ENCODE data around the gene RAPGEF4. TPM values are rescaled to one million over a fixed set of nuclear protein-coding genes. Genes with fewer than 3 reads are reported as not detected.
A peak's percentile ranks its signal among the peaks of the same experiment; 100 is the strongest.

RAPGEF4 gene
- total RNA-seq, 4 donors from 2014 or later: 16.1 to 26.2 (median 21.3) TPM

DNA sequence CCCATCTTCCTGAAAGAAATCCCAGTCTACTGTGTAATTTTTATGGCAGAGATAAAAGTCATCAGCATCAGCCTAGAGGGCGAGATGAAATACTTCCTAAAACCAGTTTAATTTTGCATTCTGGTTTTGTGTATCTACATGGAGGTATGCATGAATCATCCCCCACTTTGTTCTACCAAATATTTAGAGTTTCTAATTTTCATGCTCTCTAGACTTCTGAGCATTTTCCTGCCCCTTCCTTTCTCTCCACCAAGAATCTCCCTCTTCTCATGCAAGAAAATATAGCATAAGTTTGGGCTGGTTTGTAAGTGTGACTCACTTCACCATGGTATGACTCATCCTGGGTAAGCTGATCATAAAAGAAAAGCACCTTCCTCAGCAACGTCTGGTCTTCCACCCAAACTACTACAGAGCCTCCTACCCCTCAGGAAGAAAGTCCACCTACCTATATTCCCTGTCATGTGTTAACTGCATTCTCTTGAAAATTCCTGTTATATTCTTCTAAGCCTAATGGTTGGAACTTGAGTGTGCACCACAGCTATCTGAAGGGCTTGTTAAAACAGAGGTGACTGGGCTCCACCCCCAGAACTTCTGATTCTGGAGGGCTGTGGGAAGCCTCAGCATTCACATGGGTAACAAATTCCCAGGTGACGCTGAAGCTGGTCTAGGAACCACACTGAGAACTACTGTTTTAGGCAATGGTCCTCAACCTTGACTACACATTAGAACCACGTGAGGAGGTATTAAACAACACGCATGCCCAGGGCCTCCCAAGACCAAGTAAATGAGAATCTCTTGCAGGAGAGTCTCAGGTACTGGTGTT lies 37.4 kb upstream of the RAPGEF4 start:
- Histone ChIP-seq H3K27me3 (no peaks in the 10 kb centered on the region), H3K27ac (no peak overlapping the region), H3K4me3 (no peak overlapping the region), H3K9me3 (no peaks in the 10 kb centered on the region), H3K4me1 (peaks cover 0 to 6% of the 10 kb centered on the region in 2 donors), H3K36me3 (no peaks in the 10 kb centered on the region)
- TF ChIP-seq, protein P1, sequence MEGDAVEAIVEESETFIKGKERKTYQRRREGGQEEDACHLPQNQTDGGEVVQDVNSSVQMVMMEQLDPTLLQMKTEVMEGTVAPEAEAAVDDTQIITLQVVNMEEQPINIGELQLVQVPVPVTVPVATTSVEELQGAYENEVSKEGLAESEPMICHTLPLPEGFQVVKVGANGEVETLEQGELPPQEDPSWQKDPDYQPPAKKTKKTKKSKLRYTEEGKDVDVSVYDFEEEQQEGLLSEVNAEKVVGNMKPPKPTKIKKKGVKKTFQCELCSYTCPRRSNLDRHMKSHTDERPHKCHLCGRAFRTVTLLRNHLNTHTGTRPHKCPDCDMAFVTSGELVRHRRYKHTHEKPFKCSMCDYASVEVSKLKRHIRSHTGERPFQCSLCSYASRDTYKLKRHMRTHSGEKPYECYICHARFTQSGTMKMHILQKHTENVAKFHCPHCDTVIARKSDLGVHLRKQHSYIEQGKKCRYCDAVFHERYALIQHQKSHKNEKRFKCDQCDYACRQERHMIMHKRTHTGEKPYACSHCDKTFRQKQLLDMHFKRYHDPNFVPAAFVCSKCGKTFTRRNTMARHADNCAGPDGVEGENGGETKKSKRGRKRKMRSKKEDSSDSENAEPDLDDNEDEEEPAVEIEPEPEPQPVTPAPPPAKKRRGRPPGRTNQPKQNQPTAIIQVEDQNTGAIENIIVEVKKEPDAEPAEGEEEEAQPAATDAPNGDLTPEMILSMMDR (IDR thresholded peaks at IDR 0.05): no peak
- no peak for TF ChIP-seq POLR2A (IDR thresholded peaks at IDR 0.05)
- intact Hi-C loops (cut with DNase I; ENCODE audit: low total_unique reads): no loop called here
- DNase-seq: no peak

DNA sequence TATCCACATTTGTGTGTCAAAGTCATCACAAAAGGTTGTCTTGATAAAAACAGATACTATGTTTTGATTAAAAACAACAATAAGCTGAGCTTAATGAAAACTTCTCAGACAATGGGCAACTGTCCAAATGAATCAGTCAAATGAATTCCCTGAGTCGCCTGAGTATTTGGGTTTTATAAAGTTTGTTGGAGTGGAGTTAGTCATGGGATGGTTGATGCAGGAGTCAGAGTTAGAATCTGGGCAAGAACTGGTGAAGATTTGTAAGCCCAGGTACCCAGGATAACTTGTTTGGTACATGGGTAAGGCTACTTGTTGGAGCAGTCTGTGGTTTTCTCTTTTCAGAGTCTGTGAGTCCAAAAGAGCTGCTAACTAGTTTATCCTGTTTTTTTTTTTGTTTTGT lies 34.4 kb upstream of the RAPGEF4 start:
- Histone ChIP-seq H3K4me3 (no peak overlapping the region), H3K27me3 (no peaks in the 10 kb centered on the region), H3K4me1 (peaks cover 0 to 6% of the 10 kb centered on the region in 2 donors), H3K36me3 (no peaks in the 10 kb centered on the region), H3K9me3 (no peaks in the 10 kb centered on the region), H3K27ac (no peak overlapping the region)
- TF ChIP-seq, protein P1 (IDR thresholded peaks at IDR 0.05): no peak
- no peak for TF ChIP-seq POLR2A (IDR thresholded peaks at IDR 0.05)
- intact Hi-C loops (cut with DNase I; ENCODE audit: low total_unique reads): no loop called here
- DNase-seq: no peak

DNA sequence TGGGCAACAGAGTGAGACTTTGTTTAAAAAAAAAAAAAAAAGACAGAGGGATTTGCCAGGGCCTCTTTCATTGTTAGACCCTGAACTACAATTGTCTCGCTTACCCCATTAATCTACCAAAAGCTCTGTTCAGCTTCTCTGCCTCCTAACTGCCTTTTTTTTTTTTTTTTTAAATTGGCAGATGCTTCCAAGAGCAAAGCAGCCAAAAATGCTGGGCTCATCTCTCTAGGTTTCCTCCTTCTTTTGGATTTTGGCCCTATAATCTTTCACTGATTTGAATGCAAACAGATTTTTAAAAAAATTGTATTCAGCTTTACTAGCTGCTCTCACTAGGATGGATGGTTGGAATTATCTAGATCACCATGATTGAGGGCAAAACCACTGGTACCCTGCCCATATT lies 33.2 kb upstream of the RAPGEF4 start:
- no peak for TF ChIP-seq POLR2A (IDR thresholded peaks at IDR 0.05)
- TF ChIP-seq, protein P1 (IDR thresholded peaks at IDR 0.05): no peak
- H3K36me3 ChIP-seq: no peaks in the 10 kb centered on the region
- no peaks in the 10 kb centered on the region for H3K27me3 ChIP-seq
- intact Hi-C loops (cut with DNase I; ENCODE audit: low total_unique reads): no loop called here
- no peak for DNase-seq
- no peak overlapping the region for H3K27ac ChIP-seq
- H3K4me1 ChIP-seq: peaks cover 0 to 6% of the 10 kb centered on the region in 2 donors
- H3K4me3 ChIP-seq: no peak overlapping the region
- no peaks in the 10 kb centered on the region for H3K9me3 ChIP-seq

DNA sequence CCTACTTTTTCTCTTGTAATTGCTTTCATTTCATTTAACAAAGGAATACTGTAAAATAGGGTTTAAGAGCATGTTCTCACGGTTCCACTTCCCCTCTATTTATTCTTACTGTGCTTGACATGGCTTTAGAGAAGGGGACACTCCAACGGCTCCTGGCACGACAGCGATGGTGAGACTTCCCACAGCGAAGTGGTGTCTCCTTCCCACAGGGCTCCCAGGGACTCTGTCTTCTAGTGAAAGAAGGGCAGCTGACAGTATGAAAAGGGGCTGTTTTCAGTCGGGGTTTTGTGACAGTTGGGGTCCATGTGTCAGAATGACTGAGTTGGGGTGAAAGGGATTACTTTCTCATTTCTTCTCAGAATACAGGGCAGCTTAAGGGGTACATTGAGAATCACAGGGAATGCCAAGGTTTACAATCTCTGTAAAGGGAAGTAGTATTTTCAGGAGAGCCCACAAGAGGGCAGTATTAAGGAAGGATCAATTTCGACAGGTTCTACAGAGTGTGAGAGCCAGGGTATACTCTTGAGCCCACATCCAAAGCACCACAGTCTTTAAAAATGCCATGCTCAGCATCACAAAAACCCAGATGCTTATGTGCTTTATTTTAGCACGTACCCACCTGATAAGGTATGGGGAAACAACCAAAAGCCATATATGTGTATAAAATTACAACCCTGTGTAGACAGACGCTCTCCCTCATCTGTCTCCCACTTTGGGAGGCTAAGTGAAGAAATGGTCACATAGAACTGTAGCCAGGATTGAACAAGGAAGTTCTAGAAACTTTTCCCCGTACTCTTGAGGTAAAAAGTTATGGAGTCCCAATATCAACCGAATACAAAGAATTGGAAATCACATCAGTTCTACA lies 31.3 kb upstream of the RAPGEF4 start:
- DNase-seq: no peak
- intact Hi-C loops (cut with DNase I; ENCODE audit: low total_unique reads): no loop called here
- Histone ChIP-seq H3K27me3 (no peaks in the 10 kb centered on the region), H3K36me3 (no peaks in the 10 kb centered on the region), H3K9me3 (no peaks in the 10 kb centered on the region), H3K4me3 (no peak overlapping the region), H3K4me1 (peaks cover 0 to 6% of the 10 kb centered on the region in 2 donors), H3K27ac (no peak overlapping the region)
- TF ChIP-seq POLR2A (IDR thresholded peaks at IDR 0.05): no peak
- TF ChIP-seq, protein P1 (IDR thresholded peaks at IDR 0.05): peak in 2 of 4 experiments; percentile 12 to 21

DNA sequence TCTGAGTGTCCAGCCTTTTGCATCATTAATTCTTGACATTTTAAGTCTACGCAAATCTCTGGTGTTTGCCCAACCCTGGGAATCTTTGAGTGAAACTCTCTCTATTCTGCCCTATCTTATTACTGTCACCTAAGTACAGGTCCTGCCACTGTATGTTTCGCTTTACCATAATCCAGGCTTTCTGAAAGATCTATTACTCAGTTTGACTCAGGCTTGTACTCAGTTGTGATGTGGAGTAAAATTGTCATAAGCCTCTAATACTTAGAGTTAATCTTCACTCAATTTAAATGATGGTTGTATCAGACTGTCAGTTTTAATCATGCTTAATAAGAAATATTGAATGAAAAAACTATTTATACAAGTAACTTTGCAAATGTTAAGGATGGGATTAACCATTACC lies 30.3 kb upstream of the RAPGEF4 start:
- no peak overlapping the region for H3K4me3 ChIP-seq
- peaks cover 0 to 6% of the 10 kb centered on the region in 2 donors for H3K4me1 ChIP-seq
- no peak overlapping the region for H3K27ac ChIP-seq
- H3K27me3 ChIP-seq: no peaks in the 10 kb centered on the region
- no peaks in the 10 kb centered on the region for H3K36me3 ChIP-seq
- TF ChIP-seq, protein P1 (IDR thresholded peaks at IDR 0.05): no peak
- TF ChIP-seq POLR2A (IDR thresholded peaks at IDR 0.05): no peak
- H3K9me3 ChIP-seq: no peaks in the 10 kb centered on the region
- DNase-seq: no peak
- intact Hi-C loops (cut with DNase I; ENCODE audit: low total_unique reads): no loop called here
